Right cardiac atrium (tissue), 5 donors: Measurements from ENCODE around the gene KCNN2. TPM values are rescaled to one million over a fixed set of nuclear protein-coding genes. Genes with fewer than 3 reads are reported as not detected.

Source experiments
- ATAC-seq, 2 donors: fragments of 200-7000 bp; cut with Tn5 transposase; one replicate each; pipeline versions ENCODE4 v1.8.0 to v1.9.1; 2020; ENCODE audit warnings: moderate library complexity in 2 of 2, mild to moderate bottlenecking in 1 of 2
- DNase-seq, 3 donors: peaks; one replicate each; pipeline ENCODE4 v3.0.0-alpha.2; 2020
- H3K27ac ChIP-seq: one replicate; pipeline ENCODE4 v1.5.1; 2013; ENCODE audit warnings: mild to moderate bottlenecking, low read length, control low read depth, moderate library complexity
- H3K27me3 ChIP-seq: one replicate; pipeline ENCODE4 v1.6.1; 2013; ENCODE audit not compliant: control insufficient read depth, insufficient read depth
- H3K4me1 ChIP-seq: one replicate; pipeline ENCODE4 v1.6.1; 2013; ENCODE audit warnings: low read length; ENCODE audit not compliant: control insufficient read depth, insufficient read depth
- H3K4me3 ChIP-seq: one replicate; pipeline ENCODE4 v1.5.1; 2013; ENCODE audit warnings: low read length, control low read depth
- H3K9me3 ChIP-seq: one replicate; pipeline ENCODE4 v1.6.1; 2013; ENCODE audit warnings: low read length; ENCODE audit not compliant: control insufficient read depth
- WGBS: extraction: QIAGEN DNeasy Blood & Tissue Kit; methylation state at CpG from one replicate; pipeline ENCODE4 v1.1.7; 2013; 5-methylcytosine and 5-hydroxymethylcytosine counted together
- intact Hi-C, 4 donors: fragments of 100-400 bp; cut with DNase I; formaldehyde crosslinking; loops; one replicate each; pipeline versions ENCODE4 v1.11.0 to v1.14.0; 2022 to 2023
- polyA plus RNA-seq: library from polyadenylated mRNA; stranded (reverse); fragments of 200-250 nt; gene quantifications from one replicate; pipeline ENCODE4 v1.2.3, GENCODE V29; 2013
- total RNA-seq, 4 donors: library from RNA; stranded (reverse); fragmentation: NEBNext Ultra II Directional; extraction: Animal tissue kit (Norgen Biotek cat#: 25700); gene quantifications; one replicate each; pipeline ENCODE4 v1.2.1, GENCODE V29; 2021
- donor health status: healthy with polysubstance abuse.
- donor health status: DM: no; HTN: yes; CAD: no.
- donor health status: DM: no; HTN: no; CAD: no.
- donor health status: DM: no; HTN: yes; CAD: no; lungs with severe emphysema.
- donor health status: DM: yes; HTN: yes; CAD: no.

The KCNN2 gene
- total and polyA plus RNA-seq, 5 donors = 10.4 to 20.6 (median 16.1) TPM

GRCh38 chr5:114330916-114331531 is 30.8 kb upstream of the KCNN2 start:
- intact Hi-C loops = no loop called here
- H3K4me1 ChIP-seq = no peaks in the 10 kb centered on the region
- no peaks in the 10 kb centered on the region for H3K9me3 ChIP-seq
- ATAC-seq (no peak), DNase-seq (peak in 1 of 3 donors; percentile 17)
- H3K27ac ChIP-seq = no peak overlapping the region
- H3K4me3 ChIP-seq = no peak overlapping the region
- 84% methylated on average over 7 of the region's 7 CpGs for WGBS
- no peaks in the 10 kb centered on the region for H3K27me3 ChIP-seq

- ATAC-seq (no peak), DNase-seq (no peak)
- intact Hi-C loops = no loop called here
- Histone ChIP-seq H3K4me1 (no peaks in the 10 kb centered on the region), H3K27me3 (no peaks in the 10 kb centered on the region), H3K4me3 (no peak overlapping the region), H3K9me3 (no peaks in the 10 kb centered on the region), H3K27ac (no peak overlapping the region)
Measured at GRCh38 chr5:114332493-114332892, 29.4 kb upstream of the KCNN2 start.

- no peak overlapping the region for H3K4me3 ChIP-seq
- no peaks in the 10 kb centered on the region for H3K27me3 ChIP-seq
- no peak overlapping the region for H3K27ac ChIP-seq
- WGBS = 73% methylated on average over 5 of the region's 5 CpGs
- DNase-seq (no peak), ATAC-seq (no peak)
- intact Hi-C loops = no loop called here
- H3K4me1 ChIP-seq = no peaks in the 10 kb centered on the region
- H3K9me3 ChIP-seq = no peaks in the 10 kb centered on the region
Measured at GRCh38 chr5:114332925-114333324, 28.9 kb upstream of the KCNN2 start.

GRCh38 chr5:114335391-114335790 is 26.5 kb upstream of the KCNN2 start:
- no peaks in the 10 kb centered on the region for H3K4me1 ChIP-seq
- ATAC-seq (no peak), DNase-seq (no peak)
- 41% methylated on average over 1 of the region's 1 CpG for WGBS
- intact Hi-C loops = no loop called here
- H3K4me3 ChIP-seq = no peak overlapping the region
- H3K27ac ChIP-seq = no peak overlapping the region
- no peaks in the 10 kb centered on the region for H3K9me3 ChIP-seq
- no peaks in the 10 kb centered on the region for H3K27me3 ChIP-seq

- intact Hi-C loops = no loop called here
- H3K27me3 ChIP-seq = no peaks in the 10 kb centered on the region
- ATAC-seq (no peak), DNase-seq (no peak)
- no peaks in the 10 kb centered on the region for H3K4me1 ChIP-seq
- 89% methylated on average over 3 of the region's 3 CpGs for WGBS
- H3K9me3 ChIP-seq = no peaks in the 10 kb centered on the region
- H3K4me3 ChIP-seq = no peak overlapping the region
- no peak overlapping the region for H3K27ac ChIP-seq
Measured at GRCh38 chr5:114339108-114339507, 22.8 kb upstream of the KCNN2 start.

- intact Hi-C loops = no loop called here
- Histone ChIP-seq H3K27me3 (no peaks in the 10 kb centered on the region), H3K4me3 (no peak overlapping the region), H3K4me1 (no peaks in the 10 kb centered on the region), H3K9me3 (no peaks in the 10 kb centered on the region), H3K27ac (no peak overlapping the region)
- DNase-seq (no peak), ATAC-seq (no peak)
- 88% methylated on average over 4 of the region's 4 CpGs for WGBS
Measured at GRCh38 chr5:114346181-114346580, 15.7 kb upstream of the KCNN2 start.

GRCh38 chr5:114355086-114355830 is 6.6 kb upstream of the KCNN2 start:
- H3K9me3 ChIP-seq = no peaks in the 10 kb centered on the region
- no peaks in the 10 kb centered on the region for H3K4me1 ChIP-seq
- intact Hi-C loops = no loop called here
- H3K27me3 ChIP-seq = no peaks in the 10 kb centered on the region
- ATAC-seq (no peak), DNase-seq (no peak)
- 66% methylated on average over 5 of the region's 5 CpGs for WGBS
- no peak overlapping the region for H3K4me3 ChIP-seq
- no peak overlapping the region for H3K27ac ChIP-seq

- Histone ChIP-seq H3K27me3 (no peaks in the 10 kb centered on the region), H3K9me3 (no peaks in the 10 kb centered on the region), H3K4me1 (no peaks in the 10 kb centered on the region), H3K4me3 (no peak overlapping the region), H3K27ac (no peak overlapping the region)
- intact Hi-C loops = no loop called here
- ATAC-seq (no peak), DNase-seq (no peak)
- WGBS = 68% methylated on average over 2 of the region's 2 CpGs
Measured at GRCh38 chr5:114358329-114358728, 3.5 kb upstream of the KCNN2 start.

GRCh38 chr5:114360357-114360756 is 1.5 kb upstream of the KCNN2 start:
- Histone ChIP-seq H3K27ac (no peak overlapping the region), H3K4me1 (peaks cover 2% of the 10 kb centered on the region), H3K4me3 (no peak overlapping the region), H3K27me3 (no peaks in the 10 kb centered on the region), H3K9me3 (no peaks in the 10 kb centered on the region)
- intact Hi-C loops = no loop called here
- no peak for ATAC-seq
- 17% methylated on average over 5 of the region's 5 CpGs for WGBS
- no peak for DNase-seq

GRCh38 chr5:114360816-114361723 is 800 bp upstream of the KCNN2 start:
- DNase-seq (peak; percentile 15 to 69 (median 51)), ATAC-seq (peak; percentile 39 to 60)
- no peaks in the 10 kb centered on the region for H3K27me3 ChIP-seq
- H3K27ac ChIP-seq = peak overlapping the region; percentile 34
- intact Hi-C loops = no loop called here
- H3K9me3 ChIP-seq = no peaks in the 10 kb centered on the region
- H3K4me1 ChIP-seq = peaks cover 2% of the 10 kb centered on the region
- 1% methylated on average over 78 of the region's 78 CpGs for WGBS
- peak overlapping the region; percentile 30 for H3K4me3 ChIP-seq
